CD1c-positive myeloid dendritic cell (primary cell): ENCODE measurements around the gene MARCKSL1.
"Not testable (repeated sequence)": the region's sequence is repeated elsewhere in the genome, so short reads cannot be mapped to it uniquely, and the experiment has no call there.

ENCODE experiments used
- DNase-seq: peaks from one replicate; pipeline ENCODE4 v3.0.0-alpha.2; 2016; ENCODE audit errors: extremely low spot score

The MARCKSL1 gene

DNA sequence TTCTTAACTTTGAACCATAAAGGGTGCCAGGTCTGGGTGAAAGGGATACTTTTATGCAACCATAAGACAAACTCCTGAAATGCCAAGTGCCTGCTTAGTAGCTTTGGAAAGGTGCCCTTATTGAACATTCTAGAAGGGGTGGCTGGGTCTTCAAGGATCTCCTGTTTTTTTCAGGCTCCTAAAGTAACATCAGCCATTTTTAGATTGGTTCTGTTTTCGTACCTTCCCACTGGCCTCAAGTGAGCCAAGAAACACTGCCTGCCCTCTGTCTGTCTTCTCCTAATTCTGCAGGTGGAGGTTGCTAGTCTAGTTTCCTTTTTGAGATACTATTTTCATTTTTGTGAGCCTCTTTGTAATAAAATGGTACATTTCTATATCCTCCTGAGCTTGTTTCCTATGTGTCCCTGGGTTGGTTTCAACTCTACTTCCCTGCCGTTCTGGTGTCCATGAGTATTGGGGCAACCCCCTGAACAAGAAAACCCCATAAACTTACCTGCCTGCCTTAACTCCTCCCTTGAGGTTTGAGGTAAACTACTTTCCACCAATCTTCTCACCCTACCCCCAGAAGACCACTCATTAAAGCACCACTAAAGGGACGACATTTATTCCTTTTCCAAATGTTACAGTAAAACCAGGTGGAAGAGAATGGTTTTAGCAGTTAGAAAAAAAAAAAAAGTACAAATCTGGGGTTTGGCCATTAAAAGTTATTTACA is 2.6 kb downstream of the MARCKSL1 start:
- DNase-seq, result no peak

GRCh38 chr1:32332290-32333079 is 3.5 kb downstream of the MARCKSL1 start:
- DNase-seq, result no peak

DNA sequence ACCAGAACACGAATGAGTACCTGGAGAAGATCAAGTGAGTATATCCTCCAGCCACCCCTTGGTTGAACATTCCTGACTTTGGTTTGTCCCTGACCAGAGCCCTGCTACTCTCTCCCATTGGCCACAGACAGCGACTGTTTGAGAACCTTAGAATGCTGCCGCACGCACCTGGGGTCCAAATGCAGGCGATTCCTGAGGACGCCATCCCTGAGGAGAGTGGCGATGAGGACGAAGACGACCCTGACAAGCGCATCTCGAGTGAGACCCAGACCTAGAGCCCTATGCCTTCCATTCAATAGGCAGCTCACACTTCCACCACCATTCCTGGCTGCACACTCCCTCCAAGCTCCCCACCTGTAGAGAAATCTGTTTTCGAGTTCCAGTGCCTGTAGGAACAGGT is 4.5 kb downstream of the MARCKSL1 start:
- DNase-seq, result no peak

DNA sequence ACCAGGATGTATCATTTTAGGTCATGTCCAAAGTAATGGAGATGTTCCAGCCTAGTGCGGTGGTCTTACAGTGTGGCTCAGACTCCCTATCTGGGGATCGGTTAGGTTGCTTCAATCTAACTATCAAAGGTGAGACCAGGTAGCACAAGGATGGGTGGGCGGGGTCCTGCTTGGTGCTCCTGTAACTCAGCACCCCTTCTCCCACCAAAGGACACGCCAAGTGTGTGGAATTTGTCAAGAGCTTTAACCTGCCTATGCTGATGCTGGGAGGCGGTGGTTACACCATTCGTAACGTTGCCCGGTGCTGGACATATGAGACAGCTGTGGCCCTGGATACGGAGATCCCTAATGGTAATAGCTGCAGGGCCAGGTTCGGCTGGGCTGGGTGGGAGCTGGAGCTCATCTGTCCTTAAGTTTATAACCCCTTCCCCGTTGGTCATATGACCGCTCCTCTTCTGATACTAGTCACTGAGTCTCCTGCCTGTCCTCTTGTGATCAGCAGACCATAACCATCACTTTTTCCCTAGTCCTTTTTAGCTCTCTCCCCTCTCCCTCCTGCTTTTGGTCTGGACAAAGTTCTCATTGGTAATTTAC is 5.4 kb downstream of the MARCKSL1 start:
- no peak for DNase-seq

- no peak for DNase-seq
Observed at GRCh38 chr1:32329931-32330466, 6.0 kb downstream of the MARCKSL1 start.

DNA sequence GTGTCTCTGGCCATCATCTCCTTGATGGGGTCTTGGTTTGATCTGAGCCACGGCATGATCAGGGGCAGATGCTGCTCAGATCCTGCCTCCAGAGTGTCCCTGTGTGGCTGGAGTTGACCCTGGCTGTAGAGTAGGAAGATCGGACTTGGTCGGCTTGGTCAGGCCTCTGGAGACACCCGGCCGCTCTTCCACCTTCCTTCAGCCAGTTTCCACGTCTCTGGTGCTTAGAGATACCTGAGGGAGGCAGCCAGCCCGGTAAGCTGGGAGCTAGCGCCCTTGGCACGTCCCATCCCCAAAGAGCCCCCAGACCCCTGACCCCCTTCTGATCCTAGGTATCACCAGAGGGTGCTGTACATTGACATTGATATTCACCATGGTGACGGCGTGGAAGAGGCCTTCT is 8.8 kb downstream of the MARCKSL1 start:
- no peak for DNase-seq

DNA sequence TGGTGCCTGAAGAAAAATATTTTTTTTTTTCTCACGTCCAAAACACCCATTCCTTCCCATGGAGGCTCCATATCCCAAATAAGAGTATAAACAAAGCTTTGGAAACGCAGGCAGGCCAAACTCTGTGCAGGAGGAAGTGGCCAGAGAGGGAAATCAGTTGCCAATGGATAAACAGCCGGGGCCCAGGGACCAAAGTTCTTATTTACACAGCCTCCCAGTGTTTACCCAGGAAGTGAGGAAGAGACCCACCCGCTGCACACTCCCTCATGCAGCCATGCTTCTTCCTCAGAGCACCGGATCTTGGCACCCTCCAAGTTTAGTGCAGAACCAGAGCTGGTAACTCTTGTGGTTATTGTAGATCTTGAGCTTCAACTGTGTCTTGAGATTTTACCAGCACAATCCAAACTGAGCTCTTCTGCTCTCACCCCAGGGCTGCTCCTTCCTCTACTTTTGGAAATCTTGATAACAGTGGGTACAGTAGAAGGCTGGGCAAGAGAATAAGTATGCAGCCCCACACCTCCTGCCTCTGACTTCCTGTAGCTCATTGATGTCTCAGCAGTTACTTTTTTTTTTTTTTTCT is 14.2 kb downstream of the MARCKSL1 start:
- DNase-seq, result no peak

DNA sequence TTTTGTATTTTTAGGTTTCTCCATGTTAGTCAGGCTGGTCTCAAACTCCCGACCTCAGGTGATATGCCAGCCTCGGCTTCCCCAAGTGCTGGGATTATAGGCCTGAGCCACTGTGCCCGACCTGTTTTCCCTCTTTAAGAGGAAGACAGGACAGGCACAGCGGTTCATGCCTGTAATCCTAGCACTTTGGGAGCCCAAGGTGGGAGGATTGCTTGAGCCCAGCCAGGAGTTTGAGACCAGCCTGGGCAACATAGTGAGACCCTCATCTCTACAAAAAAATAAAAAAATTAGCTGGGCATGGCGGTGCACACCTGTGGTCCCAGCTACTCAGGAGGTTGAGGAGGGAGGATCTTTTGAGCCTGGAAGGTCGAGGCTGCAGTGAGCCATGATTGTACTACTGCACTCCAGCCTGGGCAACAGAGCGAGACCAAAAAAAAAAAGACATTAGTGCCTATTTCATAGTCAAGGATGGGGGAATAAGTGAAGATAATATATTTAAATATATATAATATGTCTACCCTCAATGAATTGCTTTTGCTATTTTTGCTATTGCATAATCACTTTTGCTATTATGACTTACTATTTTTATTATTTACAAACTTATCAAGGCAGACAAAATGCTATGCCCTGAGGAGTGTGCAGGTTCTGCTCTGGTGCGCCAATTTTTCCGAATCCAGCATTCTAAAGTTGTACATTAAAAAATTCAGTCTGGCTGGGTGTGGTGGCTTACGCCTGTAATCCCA is 17.7 kb downstream of the MARCKSL1 start:
- DNase-seq, result no peak

GRCh38 chr1:32316903-32317277 is 19.1 kb downstream of the MARCKSL1 start:
- DNase-seq, result no peak

- DNase-seq, result no peak
Observed at GRCh38 chr1:32311709-32312393, 24.2 kb downstream of the MARCKSL1 start.

GRCh38 chr1:32309960-32310359 is 26.1 kb downstream of the MARCKSL1 start:
- no peak for DNase-seq

- DNase-seq, result no peak
Observed at GRCh38 chr1:32307324-32307723, 28.7 kb downstream of the MARCKSL1 start.

GRCh38 chr1:32305310-32305709 is 30.7 kb downstream of the MARCKSL1 start:
- DNase-seq, result no peak

DNA sequence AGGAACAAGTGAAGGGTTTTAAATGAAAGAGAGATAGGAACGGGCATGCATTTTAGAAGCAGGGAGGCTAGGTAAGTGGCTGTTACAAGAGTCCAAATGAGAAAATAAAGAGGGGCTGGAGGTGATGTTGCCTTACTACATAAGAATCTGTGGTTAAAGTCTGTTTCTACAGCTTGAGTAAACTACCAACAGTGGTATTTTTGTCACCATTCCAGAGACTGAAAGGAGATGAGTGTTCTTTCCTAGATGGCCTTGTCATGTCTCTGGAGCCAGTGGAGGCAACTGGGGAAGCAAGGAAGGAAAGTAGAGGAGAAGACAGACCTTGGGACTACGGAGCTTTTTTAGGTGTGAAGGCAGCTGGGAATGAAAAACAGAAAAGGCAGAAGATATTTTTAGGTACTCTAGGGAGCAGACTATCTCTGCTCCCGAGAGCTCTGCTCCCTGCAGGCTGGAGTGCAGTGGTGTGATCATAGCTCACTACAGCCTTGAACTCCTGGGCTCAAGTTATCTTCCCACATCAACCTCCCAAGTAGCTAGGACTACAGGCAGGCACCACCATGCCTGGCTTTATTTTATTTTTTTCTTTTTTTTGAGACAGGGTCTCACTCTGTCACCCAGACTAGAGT is 31.9 kb downstream of the MARCKSL1 start:
- no peak for DNase-seq

- DNase-seq, result no peak
Observed at GRCh38 chr1:32303358-32303757, 32.7 kb downstream of the MARCKSL1 start.

- no peak for DNase-seq
Observed at GRCh38 chr1:32299327-32299726, 36.7 kb downstream of the MARCKSL1 start.

- not testable (repeated sequence) for DNase-seq
Observed at GRCh38 chr1:32298211-32298610, 37.8 kb downstream of the MARCKSL1 start.

DNA sequence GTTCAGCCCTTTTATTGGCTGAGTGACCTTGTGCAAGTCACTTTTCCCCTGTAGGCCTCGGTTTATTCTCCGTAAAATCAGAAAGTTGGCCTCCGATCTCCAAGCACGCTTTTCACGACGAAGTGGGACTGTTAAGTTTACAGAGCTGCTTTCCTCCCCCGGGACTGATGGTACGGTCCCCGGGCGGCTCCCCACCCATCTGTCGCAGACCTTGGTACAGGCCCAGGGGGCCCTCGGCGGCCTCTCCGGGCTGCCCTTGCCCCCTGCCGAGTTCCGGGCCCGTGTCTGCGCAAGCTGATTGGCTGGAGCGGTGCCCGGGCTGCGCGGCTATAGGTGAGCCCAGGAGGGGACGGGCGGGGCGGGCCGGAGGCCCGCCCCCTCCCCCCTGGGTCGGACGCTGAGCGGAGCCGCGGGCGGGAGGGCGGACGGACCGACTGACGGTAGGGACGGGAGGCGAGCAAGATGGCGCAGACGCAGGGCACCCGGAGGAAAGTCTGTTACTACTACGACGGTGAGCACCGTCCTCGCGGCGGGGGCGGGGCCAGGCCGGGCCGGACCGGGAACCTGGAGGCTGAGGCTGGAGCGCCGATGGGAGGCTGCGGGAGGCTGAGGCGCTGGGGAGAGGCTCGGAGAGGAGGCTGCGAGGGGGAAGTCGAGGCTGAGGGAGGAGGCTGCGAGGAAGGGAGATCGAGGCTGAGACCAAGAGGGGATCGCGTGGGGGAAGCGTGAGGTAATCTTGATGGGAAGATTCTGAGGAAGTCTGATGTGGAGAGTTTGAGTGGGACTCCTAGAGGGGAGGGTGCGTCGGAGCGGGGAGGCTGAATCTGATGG is 44.1 kb downstream of the MARCKSL1 start, which contains the start of gene HDAC1:
HDAC1 (plus strand) TSS at position 376 of the 831 bp plus-strand sequence; CDS start at position 463, 87 bp downstream.
- peak; percentile 98 for DNase-seq

- peak; percentile 11 for DNase-seq
Observed at GRCh38 chr1:32291145-32291707, 44.8 kb downstream of the MARCKSL1 start.
